ENCODE measurements around the gene TXNRD2.
"Not testable (repeated sequence)": the region's sequence is repeated elsewhere in the genome, so short reads cannot be mapped to it uniquely, and the experiment has no call there.

The TXNRD2 gene

GRCh38 chr22:19845054-19845722 is 96.4 kb downstream of the TXNRD2 start:
- no peak for DNase-seq (ENCODE audit: low read depth in 2 of 2)

- no peak for DNase-seq (ENCODE audit: low read depth in 2 of 2)
Measured at GRCh38 chr22:19844377-19845053, 97.1 kb downstream of the TXNRD2 start.

GRCh38 chr22:19843857-19844376 is 97.7 kb downstream of the TXNRD2 start:
- DNase-seq (ENCODE audit: low read depth in 2 of 2) = no peak

GRCh38 chr22:19843107-19843856 is 98.3 kb downstream of the TXNRD2 start:
- DNase-seq (ENCODE audit: low read depth in 2 of 2) = no peak

- no peak for DNase-seq (ENCODE audit: low read depth in 2 of 2)
Measured at GRCh38 chr22:19842393-19843106, 99.1 kb downstream of the TXNRD2 start.

GRCh38 chr22:19841641-19842392 is 99.8 kb downstream of the TXNRD2 start:
- no peak for DNase-seq (ENCODE audit: low read depth in 2 of 2)

GRCh38 chr22:19840955-19841640 is 100.5 kb downstream of the TXNRD2 start:
- DNase-seq (ENCODE audit: low read depth in 2 of 2) = no peak

- no peak for DNase-seq (ENCODE audit: low read depth in 2 of 2)
Measured at GRCh38 chr22:19840059-19840458, 101.6 kb downstream of the TXNRD2 start.

GRCh38 chr22:19837915-19838314 is 103.7 kb downstream of the TXNRD2 start:
- no peak for DNase-seq (ENCODE audit: low read depth in 2 of 2)

- DNase-seq (ENCODE audit: low read depth in 2 of 2) = no peak
Measured at GRCh38 chr22:19836512-19836911, 105.1 kb downstream of the TXNRD2 start.

GRCh38 chr22:19834599-19834998 is 107.0 kb downstream of the TXNRD2 start:
- DNase-seq (ENCODE audit: low read depth in 2 of 2) = no peak

- DNase-seq (ENCODE audit: low read depth in 2 of 2) = not testable (repeated sequence)
Measured at GRCh38 chr22:19833327-19833726, 108.3 kb downstream of the TXNRD2 start.

GRCh38 chr22:19832476-19833108 is 109.0 kb downstream of the TXNRD2 start:
- no peak for DNase-seq (ENCODE audit: low read depth in 2 of 2)

GRCh38 chr22:19831979-19832378 is 109.6 kb downstream of the TXNRD2 start:
- not testable (repeated sequence) for DNase-seq (ENCODE audit: low read depth in 2 of 2)

- no peak for DNase-seq (ENCODE audit: low read depth in 2 of 2)
Measured at GRCh38 chr22:19831016-19831415, 110.6 kb downstream of the TXNRD2 start.

- no peak for DNase-seq (ENCODE audit: low read depth in 2 of 2)
Measured at GRCh38 chr22:19828035-19828401, 113.6 kb downstream of the TXNRD2 start.

- DNase-seq (ENCODE audit: low read depth in 2 of 2) = no peak
Measured at GRCh38 chr22:19827341-19828034, 114.1 kb downstream of the TXNRD2 start.

- DNase-seq (ENCODE audit: low read depth in 2 of 2) = no peak
Measured at GRCh38 chr22:19826619-19826950, 115.0 kb downstream of the TXNRD2 start.

- no peak for DNase-seq (ENCODE audit: low read depth in 2 of 2)
Measured at GRCh38 chr22:19825904-19826618, 115.6 kb downstream of the TXNRD2 start.
